Measurements from ENCODE around the gene PTTG1IP. TPM values are rescaled to one million over a fixed set of nuclear protein-coding genes. Genes with fewer than 3 reads are reported as not detected.

Gene PTTG1IP
- total and polyA plus RNA-seq, 2 of the 4 experiments (the other 2 are of a cell fraction): 167 to 194 TPM

GRCh38 chr21:44858791-44859190 lies 14.7 kb downstream of the PTTG1IP start (continued):
- TF ChIP-seq ELK1 (IDR thresholded peaks at IDR 0.05; ENCODE audit: borderline replicate concordance, low read depth, low read length) (no peak), MAFK (IDR thresholded peaks at IDR 0.05; ENCODE audit: low read depth, low read length) (no peak)

- no TSS peak for BruUV-seq (replicated peaks)
Measured at GRCh38 chr21:44858291-44858690, 15.2 kb downstream of the PTTG1IP start.

More at GRCh38 chr21:44858291-44858690, 15.2 kb downstream of the PTTG1IP start:
- Histone ChIP-seq H2BK120ac (ENCODE audit: low read depth, low read length) (no peak overlapping the region), H3K4me2 (ENCODE audit: low read depth, low read length) (no peak overlapping the region), H3K4me1 (ENCODE audit: control insufficient read depth, insufficient read depth, low read length) (no peaks in the 10 kb centered on the region), H3K36me3 (ENCODE audit: control insufficient read depth, insufficient read depth, low read length) (peaks cover 67% of the 10 kb centered on the region), H2AFZ (replicated peaks; ENCODE audit: low read length, poor library complexity) (no peak overlapping the region), H3K27ac (ENCODE audit: insufficient read depth, low read length) (no peak overlapping the region), H4K8ac (ENCODE audit: low read depth in 2 of 2, low read length in 2 of 2) (no peak overlapping the region), H3K18ac (ENCODE audit: low read depth, low read length) (no peak overlapping the region), H2AK9ac (replicated peaks; ENCODE audit: low read depth, low read length, poor library complexity) (no peak overlapping the region), H3K4me3 (ENCODE audit: insufficient read depth, low read depth, low read length) (no peak overlapping the region), H2BK15ac (ENCODE audit: low read depth, low read length) (no peak overlapping the region), H3K9me3 (ENCODE audit: control insufficient read depth, insufficient read depth, low read length) (no peaks in the 10 kb centered on the region), H2BK20ac (ENCODE audit: low read depth, low read length) (no peak overlapping the region), H3K14ac (replicated peaks; ENCODE audit: low read depth, low read length) (no peak overlapping the region), H3K27me3 (ENCODE audit: control insufficient read depth, insufficient read depth, low read length) (no peaks in the 10 kb centered on the region), H4K20me1 (ENCODE audit: insufficient read depth, low read length) (peaks cover 87% of the 10 kb centered on the region), H4K91ac (ENCODE audit: insufficient read depth, low read depth, low read length) (no peak overlapping the region), H3K56ac (ENCODE audit: extremely low read depth, insufficient read depth, low read length) (no peak overlapping the region), H3K4ac (ENCODE audit: low read depth, low read length) (no peak overlapping the region), H2AK5ac (ENCODE audit: low read depth, low read length) (no peak overlapping the region), H3K23ac (ENCODE audit: low read depth, low read length) (no peak overlapping the region), H2BK5ac (ENCODE audit: low read depth, low read length, poor library complexity, severe bottlenecking) (no peak overlapping the region), H3K9me1 (ENCODE audit: insufficient read depth, low read length) (peaks cover 18% of the 10 kb centered on the region), H3K9ac (ENCODE audit: low read depth, low read length) (no peak overlapping the region), H4K5ac (ENCODE audit: low read depth, low read length) (no peak overlapping the region), H3K79me1 (ENCODE audit: low read depth in 1 of 2, low read length in 2 of 2) (peaks cover 51 to 86% of the 10 kb centered on the region in 2 experiments)
- POLR2A ChIA-PET (ENCODE audit: unreplicated experiment): no interaction called here
- dilution Hi-C loops (cut with HindIII; ENCODE audit: low sequenced_read_pairs, unreplicated experiment): no loop called here
- WGBS, 2 experiments (ENCODE audit: extremely low coverage in 2 of 2, insufficient read length in 1 of 2): no CpG with 5 or more reads among the region's 15 CpGs
- ATAC-seq (ENCODE audit: low read depth): no peak
- intact Hi-C loops (cut with micrococcal nuclease): no loop called here
- in situ Hi-C loops (cut with MboI; ENCODE audit: low sequenced_read_pairs): no loop called here
- DNase-seq: no peak
- CTCF ChIA-PET: no interaction called here
- TF ChIP-seq BHLHE40 (IDR thresholded peaks at IDR 0.05; ENCODE audit: low read depth, low read length): no peak

Data from IMR-90 (cell line).